WI38 (cell line): Measurements from ENCODE around the gene OLFML2B.

Experiments used
- H3K4me3 ChIP-seq: 2 replicates; pipeline ENCODE4 v1.5.1; 2011; ENCODE audit warnings: low read depth, mild to moderate bottlenecking, control low read depth, low read length
- TF ChIP-seq, protein P1 (sequence below): IDR thresholded peaks from 2 replicates; pipeline ENCODE4 v1.5.1; 2012; ENCODE audit warnings: low read depth, mild to moderate bottlenecking, control low read depth, low read length

The OLFML2B gene

DNA sequence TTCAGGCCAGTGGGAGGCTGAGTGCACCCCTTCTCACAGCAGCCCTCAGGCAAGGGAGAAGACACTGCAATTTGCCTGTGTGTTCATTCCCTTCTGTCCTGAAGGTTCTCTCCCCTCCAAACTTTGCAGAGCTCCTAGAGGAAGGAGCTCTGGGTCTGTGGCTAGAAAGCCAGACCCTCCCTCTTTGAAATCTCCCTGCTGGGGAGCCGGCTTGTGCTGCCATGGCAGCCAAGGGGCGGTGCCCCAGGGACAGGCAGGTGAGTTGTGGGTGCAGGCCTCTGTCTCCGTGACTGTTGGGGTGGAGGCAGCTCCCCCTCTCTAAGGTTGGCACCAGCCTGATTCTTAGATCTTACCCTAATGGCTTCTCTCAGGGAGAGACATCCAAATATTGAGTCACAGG, 53.0 kb downstream of the OLFML2B start:
- H3K4me3 ChIP-seq, result no peak overlapping the region
- TF ChIP-seq, protein P1, sequence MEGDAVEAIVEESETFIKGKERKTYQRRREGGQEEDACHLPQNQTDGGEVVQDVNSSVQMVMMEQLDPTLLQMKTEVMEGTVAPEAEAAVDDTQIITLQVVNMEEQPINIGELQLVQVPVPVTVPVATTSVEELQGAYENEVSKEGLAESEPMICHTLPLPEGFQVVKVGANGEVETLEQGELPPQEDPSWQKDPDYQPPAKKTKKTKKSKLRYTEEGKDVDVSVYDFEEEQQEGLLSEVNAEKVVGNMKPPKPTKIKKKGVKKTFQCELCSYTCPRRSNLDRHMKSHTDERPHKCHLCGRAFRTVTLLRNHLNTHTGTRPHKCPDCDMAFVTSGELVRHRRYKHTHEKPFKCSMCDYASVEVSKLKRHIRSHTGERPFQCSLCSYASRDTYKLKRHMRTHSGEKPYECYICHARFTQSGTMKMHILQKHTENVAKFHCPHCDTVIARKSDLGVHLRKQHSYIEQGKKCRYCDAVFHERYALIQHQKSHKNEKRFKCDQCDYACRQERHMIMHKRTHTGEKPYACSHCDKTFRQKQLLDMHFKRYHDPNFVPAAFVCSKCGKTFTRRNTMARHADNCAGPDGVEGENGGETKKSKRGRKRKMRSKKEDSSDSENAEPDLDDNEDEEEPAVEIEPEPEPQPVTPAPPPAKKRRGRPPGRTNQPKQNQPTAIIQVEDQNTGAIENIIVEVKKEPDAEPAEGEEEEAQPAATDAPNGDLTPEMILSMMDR, result no peak

DNA sequence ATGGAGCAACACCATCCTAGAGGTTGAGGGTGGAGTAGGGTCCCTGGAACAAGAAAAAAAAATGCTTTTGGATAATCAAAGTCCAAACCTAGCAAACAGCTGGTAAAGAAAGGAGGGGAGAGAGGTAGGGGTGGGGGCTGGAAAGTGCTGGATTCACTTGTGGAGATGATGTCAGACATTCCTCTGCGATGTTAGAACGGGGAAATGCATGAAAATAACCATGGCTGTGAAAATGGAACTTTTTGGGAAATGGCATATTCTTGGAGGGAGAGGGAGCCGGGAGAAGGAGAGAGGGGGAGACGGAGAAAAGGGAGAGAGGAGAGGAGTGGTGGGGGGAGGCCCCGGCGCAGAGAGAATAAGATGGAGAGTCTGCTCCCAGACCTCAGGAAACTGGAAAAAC, 53.6 kb downstream of the OLFML2B start:
- TF ChIP-seq, protein P1, result no peak
- no peak overlapping the region for H3K4me3 ChIP-seq

DNA sequence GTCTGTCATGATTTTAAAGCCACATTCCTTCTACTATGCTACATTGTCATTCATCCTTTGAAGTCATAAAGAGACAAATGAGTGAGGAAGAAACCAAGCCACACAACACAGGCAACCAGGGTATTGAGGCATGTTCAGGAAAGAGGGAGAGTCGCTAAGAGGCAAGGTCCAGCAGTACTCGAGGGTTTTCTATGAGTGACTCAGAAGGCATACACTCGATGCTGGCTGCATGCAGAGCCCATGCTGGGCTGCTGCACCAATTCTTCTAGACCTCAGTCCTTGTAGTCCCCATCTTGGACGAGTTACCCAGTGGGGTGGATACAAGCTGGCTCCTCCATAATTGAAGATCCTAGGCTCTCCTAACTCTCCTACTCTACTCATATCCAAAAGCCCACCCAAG, 57.6 kb downstream of the OLFML2B start:
- TF ChIP-seq, protein P1, result no peak
- H3K4me3 ChIP-seq, result no peak overlapping the region

DNA sequence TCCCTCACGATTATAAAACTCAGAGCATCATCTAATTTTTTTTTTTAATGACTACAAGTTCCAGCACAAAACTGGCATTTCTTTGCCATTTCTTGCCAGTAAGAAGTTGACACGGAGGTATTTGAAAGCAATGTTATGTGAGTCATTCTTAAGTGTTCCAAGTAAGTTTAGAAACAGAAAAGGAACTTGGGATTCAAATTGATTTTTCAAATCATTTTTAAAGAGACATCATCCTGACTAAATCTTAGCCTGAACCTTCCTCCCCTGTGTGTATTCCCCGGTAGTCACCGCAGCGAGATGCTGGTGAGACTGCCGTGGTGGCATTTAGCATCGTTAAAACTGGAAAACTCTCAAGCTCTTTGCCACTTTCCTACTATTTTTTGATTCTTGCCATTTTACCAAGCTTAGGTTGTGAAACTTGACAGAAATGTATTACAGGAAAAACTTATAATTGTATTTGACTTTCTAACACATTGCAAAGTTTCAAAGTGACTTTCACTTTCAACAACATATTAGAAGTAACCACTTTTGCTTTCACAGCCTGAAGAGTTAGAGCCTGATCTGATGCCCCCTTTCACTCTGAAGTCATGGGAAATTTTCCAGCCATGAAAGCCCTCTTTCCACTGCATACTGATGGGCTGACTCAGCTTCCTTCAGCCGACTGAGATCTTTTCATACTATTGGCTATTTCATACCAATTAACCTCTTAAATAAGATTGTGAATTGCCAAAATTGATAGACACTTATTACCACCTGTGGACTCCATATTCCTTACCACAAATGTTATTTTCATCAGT, 61.4 kb downstream of the OLFML2B start:
- TF ChIP-seq, protein P1, result no peak

GRCh38 chr1:161958425-161958824, 65.2 kb downstream of the OLFML2B start:
- TF ChIP-seq, protein P1, result no peak
- H3K4me3 ChIP-seq, result no peak overlapping the region

More for the DNA sequence above, 61.4 kb downstream of the OLFML2B start:
- peak overlapping the region; percentile 54 for H3K4me3 ChIP-seq

GRCh38 chr1:161956930-161957329, 66.7 kb downstream of the OLFML2B start:
- no peak overlapping the region for H3K4me3 ChIP-seq
- TF ChIP-seq, protein P1, result no peak

GRCh38 chr1:161956097-161956496, 67.6 kb downstream of the OLFML2B start:
- no peak overlapping the region for H3K4me3 ChIP-seq
- TF ChIP-seq, protein P1, result no peak
